ENCODE results near the gene EMSY.
A peak's percentile ranks its signal among the peaks of the same experiment; 100 is the strongest.

EMSY gene

GRCh38 chr11:76523786-76524436 lies 79.1 kb downstream of the EMSY start:
- DNase-seq, result no peak

GRCh38 chr11:76524461-76524860 lies 79.6 kb downstream of the EMSY start:
- no peak for DNase-seq

- DNase-seq, result no peak
Observed at GRCh38 chr11:76524919-76525318, 80.1 kb downstream of the EMSY start.

- DNase-seq, result no peak
Observed at GRCh38 chr11:76526878-76527277, 82.1 kb downstream of the EMSY start.

- DNase-seq, result no peak
Observed at GRCh38 chr11:76542436-76542835, 97.6 kb downstream of the EMSY start.

- peak; percentile 65 for DNase-seq
Observed at GRCh38 chr11:76543006-76543703, 98.3 kb downstream of the EMSY start.

- DNase-seq, result no peak
Observed at GRCh38 chr11:76550781-76551180, 106.0 kb downstream of the EMSY start.

- DNase-seq, result peak; percentile 29
Observed at GRCh38 chr11:76551400-76551799, 106.6 kb downstream of the EMSY start.

GRCh38 chr11:76552987-76553386 lies 108.2 kb downstream of the EMSY start:
- DNase-seq, result no peak

- no peak for DNase-seq
Observed at GRCh38 chr11:76553554-76554476, 109.0 kb downstream of the EMSY start.

- DNase-seq, result no peak
Observed at GRCh38 chr11:76554767-76555166, 109.9 kb downstream of the EMSY start.

GRCh38 chr11:76557466-76557865 lies 112.6 kb downstream of the EMSY start:
- no peak for DNase-seq

GRCh38 chr11:76558473-76558872 lies 113.7 kb downstream of the EMSY start:
- no peak for DNase-seq

- DNase-seq, result no peak
Observed at GRCh38 chr11:76558891-76559290, 114.1 kb downstream of the EMSY start.

GRCh38 chr11:76559346-76559745 lies 114.5 kb downstream of the EMSY start:
- no peak for DNase-seq

GRCh38 chr11:76560219-76560618 lies 115.4 kb downstream of the EMSY start:
- DNase-seq, result no peak

GRCh38 chr11:76561245-76561644 lies 116.4 kb downstream of the EMSY start:
- DNase-seq, result no peak

GRCh38 chr11:76562541-76562940 lies 117.7 kb downstream of the EMSY start:
- no peak for DNase-seq

GRCh38 chr11:76564364-76564763 lies 119.5 kb downstream of the EMSY start:
- DNase-seq, result no peak

GRCh38 chr11:76566811-76567210 lies 122.0 kb downstream of the EMSY start:
- no peak for DNase-seq

- DNase-seq, result no peak
Observed at GRCh38 chr11:76567261-76567660, 122.4 kb downstream of the EMSY start.

GRCh38 chr11:76568139-76568538 lies 123.3 kb downstream of the EMSY start:
- DNase-seq, result no peak

GRCh38 chr11:76568621-76569020 lies 123.8 kb downstream of the EMSY start:
- DNase-seq, result no peak
